ES-I3 (cell line): ENCODE measurements around the gene COPG2.
"Not testable (repeated sequence)": the region's sequence is repeated elsewhere in the genome, so short reads cannot be mapped to it uniquely, and the experiment has no call there.

Source experiments
- H3K36me3 ChIP-seq: 2 replicates; pipeline ENCODE4 v1.6.1; 2013; ENCODE audit warnings: mild to moderate bottlenecking, low read length, control low read depth, moderate library complexity; ENCODE audit not compliant: insufficient read depth
- H3K4me1 ChIP-seq: 2 replicates; pipeline ENCODE4 v1.6.1; 2013; ENCODE audit warnings: mild to moderate bottlenecking, control low read depth, low read length; ENCODE audit not compliant: insufficient read depth
- H3K9ac ChIP-seq: 2 replicates; pipeline ENCODE4 v1.6.1; 2013; ENCODE audit warnings: low read depth, mild to moderate bottlenecking, low read length, moderate library complexity
- H3K9me3 ChIP-seq: 2 replicates; pipeline ENCODE4 v1.6.1; 2013; ENCODE audit warnings: mild to moderate bottlenecking, low read length, moderate library complexity; ENCODE audit not compliant: control insufficient read depth, insufficient read depth

The COPG2 gene

GRCh38 chr7:130668258-130669084, at the start of gene COPG2:
Gene COPG2, minus strand, starts transcription at chr7:130668748. Its CDS starts 80 bp downstream, at chr7:130668668.
- Histone ChIP-seq H3K9me3 (no peaks in the 10 kb centered on the region), H3K9ac (peak within 1 kb of the TSS; percentile 76)

GRCh38 chr7:130712416-130712815, 43.9 kb upstream of the COPG2 start:
- Histone ChIP-seq H3K4me1 (no peaks in the 10 kb centered on the region), H3K36me3 (no peaks in the 10 kb centered on the region), H3K9me3 (no peaks in the 10 kb centered on the region), H3K9ac (no peak overlapping the region)

More at GRCh38 chr7:130668258-130669084, at the start of gene COPG2:
- H3K36me3 ChIP-seq = no peaks in the 10 kb centered on the region
- no peaks in the 10 kb centered on the region for H3K4me1 ChIP-seq

- no peaks in the 10 kb centered on the region for H3K4me1 ChIP-seq
- H3K9me3 ChIP-seq = peaks cover 7% of the 10 kb centered on the region
- H3K36me3 ChIP-seq = no peaks in the 10 kb centered on the region
- H3K9ac ChIP-seq = no peak overlapping the region
These were observed 40.2 kb upstream of the COPG2 start for GRCh38 chr7:130708766-130709165.

- no peak overlapping the region for H3K9ac ChIP-seq
- H3K9me3 ChIP-seq = peaks cover 7% of the 10 kb centered on the region
- no peaks in the 10 kb centered on the region for H3K36me3 ChIP-seq
- H3K4me1 ChIP-seq = no peaks in the 10 kb centered on the region
These were observed 39.5 kb upstream of the COPG2 start for GRCh38 chr7:130708001-130708400.

GRCh38 chr7:130703851-130704250, 35.3 kb upstream of the COPG2 start:
- Histone ChIP-seq H3K36me3 (no peaks in the 10 kb centered on the region), H3K9ac (no peak overlapping the region), H3K4me1 (no peaks in the 10 kb centered on the region), H3K9me3 (peaks cover 7% of the 10 kb centered on the region)

- no peaks in the 10 kb centered on the region for H3K36me3 ChIP-seq
- H3K4me1 ChIP-seq = no peaks in the 10 kb centered on the region
- H3K9ac ChIP-seq = no peak overlapping the region
- peaks cover 6% of the 10 kb centered on the region for H3K9me3 ChIP-seq
These were observed 33.1 kb upstream of the COPG2 start for GRCh38 chr7:130701650-130702049.

GRCh38 chr7:130700760-130701159, 32.2 kb upstream of the COPG2 start:
- no peaks in the 10 kb centered on the region for H3K36me3 ChIP-seq
- no peaks in the 10 kb centered on the region for H3K9me3 ChIP-seq
- H3K9ac ChIP-seq = no peak overlapping the region
- no peaks in the 10 kb centered on the region for H3K4me1 ChIP-seq

GRCh38 chr7:130699686-130700085, 31.1 kb upstream of the COPG2 start:
- H3K4me1 ChIP-seq = no peaks in the 10 kb centered on the region
- H3K9me3 ChIP-seq = no peaks in the 10 kb centered on the region
- H3K9ac ChIP-seq = no peak overlapping the region
- H3K36me3 ChIP-seq = no peaks in the 10 kb centered on the region

GRCh38 chr7:130697820-130698219, 29.3 kb upstream of the COPG2 start:
- Histone ChIP-seq H3K36me3 (no peaks in the 10 kb centered on the region), H3K9ac (no peak overlapping the region), H3K4me1 (no peaks in the 10 kb centered on the region), H3K9me3 (no peaks in the 10 kb centered on the region)

GRCh38 chr7:130695840-130696239, 27.3 kb upstream of the COPG2 start:
- Histone ChIP-seq H3K9ac (no peak overlapping the region), H3K36me3 (no peaks in the 10 kb centered on the region), H3K9me3 (no peaks in the 10 kb centered on the region), H3K4me1 (no peaks in the 10 kb centered on the region)

GRCh38 chr7:130692396-130692795, 23.8 kb upstream of the COPG2 start:
- not testable (repeated sequence) for H3K36me3 ChIP-seq, H3K9ac ChIP-seq, H3K9me3 ChIP-seq, H3K4me1 ChIP-seq

GRCh38 chr7:130689683-130690082, 21.1 kb upstream of the COPG2 start:
- Histone ChIP-seq H3K9ac (no peak overlapping the region), H3K36me3 (no peaks in the 10 kb centered on the region), H3K4me1 (no peaks in the 10 kb centered on the region)

GRCh38 chr7:130683026-130683425, 14.5 kb upstream of the COPG2 start:
- Histone ChIP-seq H3K9ac (no peak overlapping the region), H3K9me3 (no peaks in the 10 kb centered on the region; the same call in 1 of the 2 replicates), H3K4me1 (no peaks in the 10 kb centered on the region), H3K36me3 (no peaks in the 10 kb centered on the region)

More at GRCh38 chr7:130689683-130690082, 21.1 kb upstream of the COPG2 start:
- no peaks in the 10 kb centered on the region; the same call in 1 of the 2 replicates for H3K9me3 ChIP-seq

- H3K9me3 ChIP-seq = no peaks in the 10 kb centered on the region
- H3K36me3 ChIP-seq = no peaks in the 10 kb centered on the region
- H3K9ac ChIP-seq = no peak overlapping the region
- H3K4me1 ChIP-seq = no peaks in the 10 kb centered on the region
These were observed 5.9 kb upstream of the COPG2 start for GRCh38 chr7:130674456-130674855.

GRCh38 chr7:130673066-130673465, 4.5 kb upstream of the COPG2 start:
- Histone ChIP-seq H3K36me3 (no peaks in the 10 kb centered on the region), H3K9ac (no peak overlapping the region), H3K4me1 (no peaks in the 10 kb centered on the region), H3K9me3 (no peaks in the 10 kb centered on the region)
